HG02840 (cell line): ENCODE data around the gene UGCG.
"Not testable (repeated sequence)": the region's sequence is repeated elsewhere in the genome, so short reads cannot be mapped to it uniquely, and the experiment has no call there.

Source experiments
- ATAC-seq: cut with Tn5 transposase; IDR thresholded peaks from one replicate; pipeline ENCODE4 v1.9.1; 2021; ENCODE audit warnings: mild to moderate bottlenecking, moderate library complexity, moderate number of reproducible peaks; ENCODE audit not compliant: unreplicated experiment, low FRiP score

The UGCG gene

DNA sequence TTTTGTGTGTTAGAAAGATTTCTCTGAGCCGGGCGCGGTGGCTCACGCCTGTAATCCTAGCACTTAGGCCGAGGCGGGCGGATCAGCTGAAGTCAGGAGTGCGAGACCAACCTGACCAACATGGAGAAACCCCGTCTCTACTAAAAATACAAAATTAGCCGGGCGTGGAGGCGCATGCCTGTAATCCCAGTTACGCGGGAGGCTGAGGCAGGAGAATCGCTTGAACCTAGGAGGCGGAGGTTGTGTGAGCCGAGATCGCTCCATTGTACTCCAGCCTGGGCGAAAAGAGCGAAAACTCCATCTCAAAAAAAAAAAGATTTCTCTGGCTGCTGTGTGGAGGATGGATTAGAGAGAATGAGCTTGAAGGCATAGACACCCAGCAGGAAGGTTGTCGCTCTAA is 51.5 kb downstream of the UGCG start:
- ATAC-seq = not testable (repeated sequence)

DNA sequence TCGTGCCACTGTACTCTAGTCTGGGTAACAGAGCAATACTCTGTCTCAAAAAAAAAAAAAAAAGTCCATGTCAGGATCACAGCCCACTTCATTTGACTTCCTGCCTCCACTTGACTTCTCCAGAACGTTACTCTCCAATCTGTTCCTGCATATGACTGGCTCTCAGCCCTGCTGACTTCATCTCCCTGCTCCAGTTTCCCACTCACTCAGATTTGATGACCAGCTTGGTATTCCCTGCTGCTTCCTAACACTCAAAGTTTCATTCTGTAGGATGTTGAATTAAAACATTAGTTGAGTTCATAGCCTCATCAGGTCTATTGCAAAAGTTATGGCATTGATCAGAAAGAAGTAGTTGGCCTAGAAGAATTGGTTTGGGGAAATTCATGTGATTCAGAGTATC is 52.3 kb downstream of the UGCG start:
- ATAC-seq = no peak

DNA sequence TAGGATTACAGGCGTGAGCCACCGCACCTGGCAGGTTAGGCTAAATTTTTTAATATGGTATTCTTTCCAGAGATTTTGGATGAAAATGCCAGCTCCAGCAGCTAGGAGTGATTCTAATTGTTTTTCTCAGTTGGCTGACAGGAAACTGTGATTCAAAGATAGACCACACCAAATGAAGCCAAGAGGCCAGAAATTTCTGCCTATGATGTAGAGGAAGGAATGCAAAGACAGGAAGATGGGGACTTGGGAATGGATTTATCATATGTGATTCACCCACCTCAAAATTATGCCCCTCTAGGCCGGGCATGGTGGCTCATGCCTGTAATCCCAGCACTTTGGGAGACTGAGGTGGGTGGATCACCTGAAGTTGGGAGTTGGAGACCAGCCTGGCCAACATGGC is 53.3 kb downstream of the UGCG start:
- no peak for ATAC-seq

DNA sequence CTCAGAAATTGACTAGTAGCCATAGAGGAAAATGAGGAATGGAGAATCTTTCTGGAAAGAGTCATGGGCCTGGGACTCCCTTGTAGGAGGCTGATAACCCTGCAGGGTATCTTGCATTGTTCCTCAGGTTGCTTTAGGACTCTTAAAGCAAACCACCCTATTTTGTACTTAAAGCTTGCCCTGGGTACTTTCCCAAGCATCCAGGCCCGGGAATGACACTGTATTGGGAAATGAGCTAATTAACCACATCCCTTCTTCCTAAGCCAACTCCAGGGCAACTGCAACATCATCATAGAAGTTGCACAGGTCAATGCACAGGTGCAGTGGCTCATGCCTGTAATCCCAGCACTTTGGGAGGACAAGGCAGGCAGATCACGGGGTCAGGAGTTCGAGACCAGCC is 55.9 kb downstream of the UGCG start:
- ATAC-seq = no peak

DNA sequence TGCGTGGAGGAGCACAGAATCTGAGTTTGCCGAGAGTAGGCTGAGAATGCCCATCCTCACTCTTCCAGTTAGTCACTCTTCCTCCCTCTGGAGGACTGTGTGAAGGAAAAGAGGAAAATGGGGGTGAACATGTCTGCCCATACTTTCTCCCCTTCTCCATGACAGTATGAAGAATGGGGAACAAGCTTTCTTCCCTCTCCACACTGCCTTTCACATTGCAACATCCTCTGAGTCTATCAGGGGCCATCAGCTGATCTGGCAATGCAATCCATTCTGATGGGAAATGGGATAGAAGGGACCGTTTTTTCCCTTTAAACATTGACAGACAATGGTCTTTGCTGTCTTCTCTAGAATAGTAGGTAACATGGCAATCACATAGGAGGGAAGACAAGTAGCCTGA is 56.8 kb downstream of the UGCG start:
- no peak for ATAC-seq

DNA sequence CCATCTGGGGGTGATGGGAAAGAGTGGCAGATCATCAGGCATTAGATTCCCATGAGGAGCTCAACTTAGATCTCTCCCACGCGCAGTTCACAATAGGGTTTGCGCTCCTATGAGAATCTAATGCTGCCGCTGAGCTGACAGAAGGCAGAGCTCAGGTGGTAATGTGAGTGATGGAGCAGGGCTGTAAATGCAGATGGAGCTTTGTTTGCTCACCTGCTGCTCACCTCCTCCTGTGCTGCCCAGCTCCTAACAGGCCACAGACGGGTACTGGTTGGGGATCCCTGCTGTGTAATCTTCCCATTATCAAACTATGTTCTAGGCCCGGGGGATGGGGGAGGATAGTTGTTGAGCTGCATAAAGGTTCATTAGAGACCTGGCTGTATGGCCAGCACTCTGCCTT is 58.4 kb downstream of the UGCG start:
- ATAC-seq = no peak

DNA sequence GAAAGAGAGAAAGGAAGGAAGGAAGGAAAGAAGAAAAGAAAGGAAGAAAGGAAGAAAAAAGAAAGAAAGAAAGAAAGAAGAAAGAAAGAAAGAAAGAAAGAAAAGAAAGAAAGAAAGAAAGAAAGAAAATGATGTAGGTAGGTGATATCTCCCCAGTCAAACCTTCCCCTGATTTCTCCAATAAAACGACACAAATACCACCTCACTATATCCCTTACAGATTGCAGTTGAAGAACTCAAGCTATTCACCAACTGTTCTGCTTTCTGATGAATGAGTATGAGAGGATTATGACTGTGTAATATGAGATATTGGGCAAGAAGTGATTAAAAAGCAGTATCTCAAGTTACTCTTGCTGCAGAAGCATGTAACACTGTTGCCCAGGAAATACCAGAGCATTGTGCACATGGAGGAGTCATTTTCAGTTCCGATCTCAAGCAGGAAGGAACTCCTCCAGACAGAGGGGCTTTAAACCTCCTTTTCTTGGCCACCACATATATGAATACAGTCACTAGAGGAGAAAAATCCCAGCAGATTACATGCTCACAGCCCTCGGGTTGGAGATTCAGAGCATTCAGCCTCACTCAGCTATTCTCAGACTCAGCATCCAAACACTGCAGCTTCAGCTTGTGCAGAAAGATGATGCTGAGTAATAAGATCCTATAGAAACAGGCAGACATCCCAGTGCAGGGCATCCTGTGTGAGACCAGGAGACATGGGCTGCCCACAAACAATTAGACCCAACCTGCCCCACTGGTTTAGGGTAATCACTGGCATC is 61.4 kb downstream of the UGCG start:
- no peak for ATAC-seq

DNA sequence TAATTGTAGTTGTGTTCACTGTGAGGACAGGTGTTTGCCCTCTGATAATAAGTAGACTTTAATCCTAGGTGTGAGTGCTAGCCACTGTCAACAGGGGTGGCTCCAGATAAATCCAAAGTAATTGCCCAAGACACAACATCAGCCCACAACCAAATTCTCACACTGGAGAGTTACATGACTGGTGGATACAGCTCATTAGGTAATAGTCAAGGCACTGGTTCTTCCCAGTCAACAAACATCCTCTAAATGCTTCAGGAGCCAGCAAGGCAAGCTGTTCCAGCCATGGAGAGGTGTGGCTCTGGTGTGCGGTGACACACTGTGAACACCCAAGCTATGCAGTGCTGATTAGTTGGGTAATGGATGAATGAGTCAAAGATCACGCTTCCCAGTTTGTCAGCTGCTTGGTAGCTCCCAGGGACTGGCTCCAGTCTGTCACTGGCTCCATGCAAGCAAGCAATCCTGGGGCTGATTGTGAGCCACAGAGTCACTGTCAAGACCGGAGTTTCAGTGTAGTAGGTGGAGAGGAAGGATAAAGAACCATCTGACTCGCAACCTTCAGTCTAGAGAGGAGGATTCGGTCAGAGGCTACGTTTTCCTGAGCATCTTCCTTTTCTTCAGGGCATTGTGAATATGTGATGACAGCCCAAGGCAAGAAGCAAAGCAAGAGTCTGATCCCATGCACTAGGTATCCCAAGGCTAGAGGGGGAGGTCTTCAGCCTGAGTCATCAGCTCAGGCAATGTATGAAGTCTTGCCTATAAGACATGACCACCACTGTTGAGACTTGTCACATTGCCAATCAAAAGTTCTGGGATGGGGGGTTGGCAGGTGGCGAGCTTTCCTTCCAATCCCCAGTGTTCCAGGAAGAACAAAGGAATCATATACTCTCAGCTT is 63.1 kb downstream of the UGCG start:
- ATAC-seq = no peak

DNA sequence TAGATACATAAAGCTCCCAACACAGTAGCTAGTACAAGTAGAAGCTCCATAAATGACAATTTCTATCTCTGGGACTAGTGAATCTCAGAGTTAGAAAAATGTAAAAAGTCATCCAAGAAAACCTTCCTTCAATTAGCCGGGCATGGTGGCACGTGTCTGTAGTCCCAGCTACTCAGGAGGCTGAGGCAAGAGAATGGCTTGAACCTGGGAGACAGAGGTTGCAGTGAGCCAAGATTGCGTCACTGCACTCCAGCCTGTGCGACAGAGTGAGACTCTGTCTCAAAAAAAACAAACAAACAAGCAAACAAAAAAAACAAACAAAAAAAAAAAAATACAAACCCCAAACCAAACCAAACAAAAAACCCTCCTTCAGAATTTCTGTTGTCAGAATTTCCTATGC is 63.9 kb downstream of the UGCG start:
- not testable (repeated sequence) for ATAC-seq

DNA sequence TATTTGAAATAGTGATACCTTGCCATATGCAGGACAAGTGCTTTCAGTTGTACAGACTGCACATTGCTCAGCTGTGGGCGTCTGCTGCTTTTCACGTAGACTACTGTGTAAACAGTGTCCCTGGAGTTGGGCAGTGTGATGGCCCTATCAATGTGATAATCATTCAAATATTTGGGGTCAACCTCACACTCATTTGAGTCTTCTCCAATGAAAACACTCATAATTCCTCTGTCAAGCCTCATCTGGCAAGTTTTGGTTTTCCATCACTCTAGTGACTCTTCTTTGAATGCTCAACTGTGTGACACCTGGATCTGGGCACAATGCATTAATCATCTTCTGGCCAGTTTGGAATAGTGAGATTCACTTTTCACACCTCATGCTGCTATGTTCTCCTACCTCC is 64.4 kb downstream of the UGCG start:
- no peak for ATAC-seq

DNA sequence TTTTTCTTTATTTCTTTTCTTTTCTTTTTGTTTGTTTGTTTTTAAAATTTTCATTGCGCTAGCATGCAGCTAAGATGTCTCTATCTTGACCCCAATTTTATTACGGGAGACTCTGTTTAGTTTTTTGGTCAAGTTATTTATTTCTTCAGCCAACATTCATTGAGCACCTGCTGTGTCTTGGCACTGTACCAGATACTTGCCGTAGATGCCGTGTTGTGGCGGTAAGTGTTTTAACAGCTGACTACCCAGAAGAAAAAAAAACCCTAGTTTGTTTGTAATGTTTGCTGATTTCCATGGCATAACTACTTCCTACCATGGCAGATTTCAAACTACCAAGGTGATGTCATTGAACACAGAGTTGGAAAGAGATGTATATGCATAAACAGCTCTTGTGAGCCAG is 65.0 kb downstream of the UGCG start:
- ATAC-seq = no peak

DNA sequence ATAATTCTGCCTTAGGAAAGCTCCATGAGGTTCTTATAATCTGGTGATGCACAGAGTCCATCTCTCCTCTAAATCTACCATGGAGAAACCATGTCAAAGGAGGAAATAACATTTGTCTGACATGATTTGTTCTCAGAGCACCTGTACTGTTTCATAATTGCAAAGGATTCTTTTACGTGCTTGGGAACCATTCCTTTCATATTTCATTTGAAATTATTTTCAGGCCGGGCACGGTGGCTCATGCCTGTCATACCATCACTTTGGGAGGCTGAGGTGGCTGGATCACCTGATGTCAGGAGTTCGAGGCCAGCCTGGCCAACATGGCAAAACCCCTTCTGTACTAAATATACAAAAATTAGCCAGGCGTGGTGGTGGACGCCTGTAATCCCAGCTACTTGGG is 65.4 kb downstream of the UGCG start:
- no peak for ATAC-seq

DNA sequence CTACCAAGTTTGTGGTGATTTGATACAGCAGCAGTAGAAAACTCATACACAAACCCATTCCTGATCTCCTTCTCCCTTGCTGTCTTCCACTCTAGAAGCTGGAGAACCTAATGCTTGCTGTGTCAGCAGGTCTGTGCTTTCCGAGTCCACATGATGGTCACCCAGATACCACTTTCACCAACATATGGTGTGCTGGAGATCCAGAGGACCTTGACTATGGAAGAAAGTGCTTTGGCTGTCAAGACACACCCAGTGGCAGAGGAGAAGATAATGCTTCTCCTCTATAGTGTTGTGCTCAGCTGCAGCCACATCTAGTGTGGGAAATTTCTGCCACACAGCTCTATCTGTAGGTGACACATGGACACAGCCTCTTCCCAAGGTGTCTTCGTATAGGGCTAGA is 67.4 kb downstream of the UGCG start:
- no peak for ATAC-seq

DNA sequence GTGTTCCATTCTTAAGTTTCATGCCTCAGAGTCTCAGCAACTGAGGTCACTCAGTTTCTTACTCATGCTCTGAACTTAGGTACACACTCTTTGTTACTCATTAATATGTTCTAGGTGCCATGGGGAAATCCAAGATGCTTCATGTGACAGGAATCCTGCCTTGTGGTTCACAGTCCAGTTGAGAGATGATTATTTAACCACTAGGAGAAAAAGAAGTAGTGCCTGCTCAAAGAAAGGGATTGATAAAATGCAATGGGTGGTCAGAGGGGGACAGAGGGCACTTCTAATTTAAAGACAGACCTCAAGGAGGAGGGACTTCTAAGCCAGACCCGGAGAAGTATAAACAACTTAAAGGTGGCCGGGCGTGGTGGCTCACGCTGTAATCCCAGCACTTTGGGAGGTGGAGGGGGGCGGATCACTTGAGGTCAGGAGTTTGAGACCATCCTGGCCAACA is 69.0 kb downstream of the UGCG start:
- peak; percentile 68 for ATAC-seq

DNA sequence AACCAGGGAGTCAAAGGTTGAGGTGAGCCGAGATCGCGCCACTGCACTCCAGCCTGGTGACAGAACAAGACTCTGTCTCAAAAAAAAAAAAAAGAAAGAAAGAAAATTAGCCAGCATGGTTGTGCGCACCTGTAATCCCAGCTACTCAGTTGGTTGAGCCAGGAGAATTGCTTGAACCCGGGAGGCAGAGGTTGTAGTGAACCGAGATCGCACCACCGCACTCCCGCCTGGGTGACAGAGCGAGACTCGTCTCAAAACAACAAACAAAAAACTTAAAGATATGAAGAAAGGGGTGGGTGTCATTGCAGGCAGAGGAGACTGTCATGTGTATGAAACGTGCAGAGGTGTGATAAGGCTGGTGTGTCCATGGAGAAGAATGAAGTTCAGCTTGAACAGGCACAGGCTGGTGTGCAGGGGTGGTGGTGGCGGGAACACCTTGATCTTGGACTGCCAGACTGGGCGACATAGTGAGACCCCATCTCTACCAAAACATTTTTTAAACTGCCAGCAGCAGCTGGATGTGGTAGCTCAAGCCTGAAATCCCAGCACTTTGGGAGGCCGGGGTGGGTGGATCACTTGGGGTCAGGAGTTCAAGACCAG is 69.6 kb downstream of the UGCG start:
- no peak for ATAC-seq

DNA sequence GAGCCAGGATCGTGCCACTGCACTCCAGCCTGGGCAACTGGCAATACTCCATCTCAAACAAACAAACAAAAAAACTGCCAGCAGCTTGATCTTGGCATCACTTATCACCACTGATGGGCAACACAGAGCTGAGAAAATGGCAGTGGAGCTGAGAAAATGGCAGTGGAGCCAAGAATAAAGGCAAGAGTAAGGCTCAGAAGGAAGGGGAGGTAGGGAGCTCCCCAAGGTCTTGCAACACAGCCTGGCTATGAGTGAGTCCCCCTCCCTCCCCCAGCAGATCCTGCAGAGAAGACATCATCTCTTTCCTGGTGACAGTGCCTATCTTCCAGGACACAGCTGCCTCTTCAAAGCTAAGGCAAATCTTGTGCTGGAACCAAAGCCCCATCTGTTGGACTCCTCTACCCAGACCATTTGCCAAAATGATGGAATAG is 70.3 kb downstream of the UGCG start:
- ATAC-seq = no peak

DNA sequence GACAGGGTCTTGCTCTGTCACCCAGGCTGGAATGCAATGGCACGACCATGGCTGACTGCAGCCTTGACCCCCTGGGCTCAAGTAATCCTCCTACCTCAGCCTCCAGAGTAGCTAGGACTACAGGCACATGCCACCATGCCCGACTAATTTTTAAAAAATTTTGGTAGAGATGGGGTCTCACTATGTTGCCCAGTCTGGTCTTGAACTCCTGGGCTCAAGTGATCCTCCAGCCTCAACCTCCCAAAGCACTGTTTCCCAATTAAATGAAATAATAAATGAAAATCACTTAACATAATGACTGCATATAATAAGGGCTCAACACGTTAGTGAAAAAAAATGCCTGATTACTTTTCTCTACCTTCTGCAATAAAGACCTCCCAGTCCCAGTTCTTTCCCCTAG is 71.0 kb downstream of the UGCG start:
- no peak for ATAC-seq

DNA sequence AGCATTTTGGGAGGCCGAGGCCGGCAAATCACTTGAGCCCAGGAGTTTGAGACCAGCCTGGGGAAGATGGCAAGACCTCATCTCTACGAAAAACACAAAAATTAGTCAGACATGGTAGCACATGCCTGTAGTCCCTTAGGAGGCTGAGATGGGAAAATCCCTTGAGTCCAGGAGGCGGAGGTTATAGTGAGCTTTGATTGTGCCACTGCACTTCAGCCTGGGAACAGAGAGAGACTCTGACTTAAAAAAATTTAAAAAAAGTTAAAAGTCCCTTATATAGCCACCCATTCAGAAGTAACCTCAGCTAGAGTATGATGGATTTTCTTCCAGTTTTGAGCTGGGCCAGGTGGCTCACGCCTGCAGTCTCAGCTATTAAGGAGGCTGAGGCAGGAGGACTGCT is 72.4 kb downstream of the UGCG start:
- no peak for ATAC-seq

DNA sequence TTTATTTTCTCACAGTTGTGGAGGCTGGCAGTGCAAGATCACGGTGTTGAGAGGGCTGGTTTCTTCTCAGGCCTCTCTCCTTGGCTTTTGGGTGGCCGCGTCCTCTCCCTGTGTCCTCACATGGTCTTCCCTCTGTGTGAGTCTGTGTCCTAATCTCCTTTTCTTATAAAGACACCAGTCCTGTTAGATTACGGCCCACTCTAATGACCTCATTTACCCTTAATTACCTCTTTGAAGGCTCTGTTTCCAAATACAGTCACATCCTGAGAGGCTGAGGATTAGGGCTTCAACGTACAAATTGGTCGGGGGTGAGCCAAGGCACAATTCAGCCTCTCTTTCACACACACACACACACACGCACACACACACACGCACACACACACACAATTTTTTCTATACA is 73.0 kb downstream of the UGCG start:
- ATAC-seq = no peak

DNA sequence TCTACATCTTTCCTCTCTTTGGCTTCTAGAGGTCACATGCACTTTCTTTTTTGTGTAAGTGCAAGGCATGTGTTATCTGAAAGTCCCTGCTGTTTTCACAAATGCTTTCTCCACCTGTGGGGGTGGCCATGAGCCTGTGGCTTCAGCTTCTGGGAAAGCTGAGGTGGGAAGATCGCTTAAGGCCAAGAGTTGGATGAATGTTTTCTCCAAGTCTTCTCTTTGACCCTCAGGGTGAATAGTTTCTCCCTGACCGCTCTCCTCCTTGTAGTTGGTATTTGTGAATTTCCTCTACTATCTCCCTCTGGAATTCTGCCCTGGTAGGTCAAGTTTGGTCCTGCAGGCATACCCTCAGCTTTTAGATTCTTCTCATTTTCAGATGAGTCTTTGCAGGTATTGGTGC is 74.2 kb downstream of the UGCG start:
- ATAC-seq = no peak

DNA sequence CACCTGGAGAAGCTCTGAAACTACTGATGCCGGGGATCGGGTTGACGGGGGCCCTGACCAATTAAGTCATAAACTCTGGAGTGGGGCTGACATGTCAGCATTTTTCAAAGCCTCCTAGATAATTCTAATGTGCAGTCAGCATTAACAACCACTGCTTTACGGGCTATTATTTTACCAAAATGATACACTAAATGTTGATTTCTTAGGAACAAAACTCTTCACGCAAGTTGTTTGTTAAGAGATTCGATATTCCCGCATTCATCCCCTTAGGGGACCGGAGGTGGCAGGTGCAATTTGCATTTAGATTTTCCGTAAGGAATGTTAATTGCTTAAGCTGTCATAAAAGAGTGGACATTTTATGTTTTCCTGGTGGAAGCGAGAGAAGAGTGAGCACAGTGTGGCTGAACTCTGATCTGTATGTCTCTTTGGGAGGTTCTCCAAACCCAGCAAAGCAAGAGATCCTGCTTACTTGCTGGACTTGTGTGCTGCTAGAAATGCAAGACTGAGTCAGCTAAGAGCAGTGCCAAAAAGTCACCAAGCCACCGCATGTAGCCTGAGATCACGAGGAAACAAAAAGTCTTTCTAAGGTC is 77.6 kb downstream of the UGCG start:
- ATAC-seq = no peak
